Mucosa of stomach (tissue), 1 donor: ENCODE measurements around the gene CAMK1G.

Experiments used
- H3K27me3 ChIP-seq: one replicate; pipeline ENCODE4 v1.7.0; 2013; ENCODE audit warnings: mild to moderate bottlenecking, low read length; ENCODE audit not compliant: control insufficient read depth, insufficient read depth
- H3K36me3 ChIP-seq: one replicate; pipeline ENCODE4 v1.7.0; 2013; ENCODE audit warnings: low read length; ENCODE audit not compliant: control insufficient read depth, insufficient read depth
- H3K4me1 ChIP-seq: one replicate; pipeline ENCODE4 v1.7.0; 2013; ENCODE audit warnings: mild to moderate bottlenecking, low read length; ENCODE audit not compliant: control insufficient read depth, insufficient read depth
- H3K4me3 ChIP-seq: one replicate; pipeline ENCODE4 v1.7.0; 2013; ENCODE audit warnings: low read length
- H3K9ac ChIP-seq: one replicate; pipeline ENCODE4 v1.7.0; 2013; ENCODE audit warnings: mild to moderate bottlenecking, low read length, moderate library complexity
- H3K9me3 ChIP-seq: one replicate; pipeline ENCODE4 v1.7.0; 2013; ENCODE audit warnings: mild to moderate bottlenecking, low read length, moderate library complexity; ENCODE audit not compliant: control insufficient read depth
- donor health status: Pancreatic carcinoma.

The CAMK1G gene

GRCh38 chr1:209569455-209570207 is 13.9 kb upstream of the CAMK1G start:
- H3K9ac ChIP-seq = no peak overlapping the region
- H3K36me3 ChIP-seq = no peaks in the 10 kb centered on the region
- no peaks in the 10 kb centered on the region for H3K9me3 ChIP-seq
- H3K4me3 ChIP-seq = no peak overlapping the region
- H3K4me1 ChIP-seq = no peaks in the 10 kb centered on the region
- H3K27me3 ChIP-seq = peaks cover 20% of the 10 kb centered on the region

DNA sequence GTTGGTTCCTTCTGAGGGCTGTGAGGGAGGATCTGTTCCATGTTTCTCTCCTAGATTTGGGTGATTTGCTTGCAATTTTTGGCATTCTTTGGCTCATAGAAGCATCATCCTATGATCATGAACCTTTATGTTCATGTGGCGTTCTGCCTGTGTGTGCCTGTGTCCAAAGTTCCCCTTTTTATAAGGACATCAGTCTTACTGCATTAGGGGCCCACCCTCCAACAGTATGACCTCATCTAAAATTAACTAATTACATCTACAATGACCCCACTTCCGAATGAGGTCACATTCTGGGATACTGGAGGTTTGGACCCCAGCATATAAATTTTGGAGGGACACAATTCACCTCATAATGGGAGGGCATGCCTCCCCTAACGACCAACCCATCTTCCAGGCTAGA is 12.8 kb upstream of the CAMK1G start:
- Histone ChIP-seq H3K36me3 (no peaks in the 10 kb centered on the region), H3K27me3 (peaks cover 17% of the 10 kb centered on the region), H3K4me3 (no peak overlapping the region), H3K9me3 (no peaks in the 10 kb centered on the region), H3K4me1 (no peaks in the 10 kb centered on the region), H3K9ac (no peak overlapping the region)

DNA sequence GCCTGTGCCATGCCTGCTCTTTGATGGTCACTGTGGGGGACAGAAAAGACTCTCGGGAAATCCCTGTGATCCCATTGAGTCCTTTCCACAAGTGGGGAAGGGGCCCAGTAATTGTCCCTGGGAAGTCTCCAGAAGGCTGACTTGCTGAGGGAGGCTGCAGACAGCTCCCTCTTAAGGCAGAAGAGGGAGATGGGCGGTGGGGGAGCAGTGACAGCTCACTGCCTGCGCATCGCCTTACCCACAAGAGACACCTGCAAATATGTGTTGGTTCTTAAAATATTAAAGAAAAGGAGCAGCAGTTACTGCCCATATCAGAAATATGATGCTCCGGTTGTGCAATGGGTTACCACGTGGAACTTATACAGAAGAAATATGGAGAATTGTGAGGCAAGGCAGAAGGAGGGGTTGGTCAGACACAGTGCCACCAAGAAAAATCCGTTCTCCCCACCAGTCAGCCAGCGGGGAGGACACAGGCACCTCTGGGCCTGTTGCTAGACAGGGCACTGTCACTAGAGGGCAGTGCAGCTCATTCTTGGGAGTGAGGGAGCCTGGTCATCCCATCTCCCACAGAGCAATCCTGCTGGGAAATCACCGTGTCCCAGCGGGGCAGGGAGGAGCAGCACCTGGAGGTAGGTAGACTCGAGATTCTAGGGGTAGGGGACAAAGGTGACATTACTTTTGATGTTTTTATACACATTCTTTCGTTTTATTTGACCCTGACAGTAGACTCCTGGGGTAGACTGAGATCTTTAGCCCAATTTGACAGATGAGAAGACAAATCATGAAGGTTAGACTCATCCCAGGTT is 6.9 kb upstream of the CAMK1G start:
- no peaks in the 10 kb centered on the region for H3K36me3 ChIP-seq
- H3K27me3 ChIP-seq = peaks cover 5% of the 10 kb centered on the region
- no peaks in the 10 kb centered on the region for H3K4me1 ChIP-seq
- H3K9me3 ChIP-seq = no peaks in the 10 kb centered on the region
- no peak overlapping the region for H3K4me3 ChIP-seq
- no peak overlapping the region for H3K9ac ChIP-seq

- H3K4me1 ChIP-seq = no peaks in the 10 kb centered on the region
- no peak overlapping the region for H3K9ac ChIP-seq
- peaks cover under 1% of the 10 kb centered on the region for H3K27me3 ChIP-seq
- H3K4me3 ChIP-seq = no peak overlapping the region
- H3K9me3 ChIP-seq = no peaks in the 10 kb centered on the region
- H3K36me3 ChIP-seq = no peaks in the 10 kb centered on the region
Measured at GRCh38 chr1:209577346-209577745, 6.2 kb upstream of the CAMK1G start.

GRCh38 chr1:209580577-209580976 is 2.9 kb upstream of the CAMK1G start:
- Histone ChIP-seq H3K36me3 (no peaks in the 10 kb centered on the region), H3K9me3 (no peaks in the 10 kb centered on the region), H3K27me3 (peaks cover 29% of the 10 kb centered on the region), H3K4me3 (no peak overlapping the region), H3K4me1 (peaks cover 3% of the 10 kb centered on the region), H3K9ac (no peak overlapping the region)

- H3K9ac ChIP-seq = no peak overlapping the region
- H3K4me1 ChIP-seq = peaks cover 8% of the 10 kb centered on the region
- H3K36me3 ChIP-seq = no peaks in the 10 kb centered on the region
- H3K27me3 ChIP-seq = peaks cover 40% of the 10 kb centered on the region
- no peak overlapping the region for H3K4me3 ChIP-seq
- H3K9me3 ChIP-seq = no peaks in the 10 kb centered on the region
Measured at GRCh38 chr1:209584231-209584672, 738 bp downstream of the CAMK1G start.

- H3K36me3 ChIP-seq = no peaks in the 10 kb centered on the region
- no peak overlapping the region for H3K4me3 ChIP-seq
- peaks cover 8% of the 10 kb centered on the region for H3K4me1 ChIP-seq
- H3K27me3 ChIP-seq = peaks cover 40% of the 10 kb centered on the region
- no peaks in the 10 kb centered on the region for H3K9me3 ChIP-seq
- no peak overlapping the region for H3K9ac ChIP-seq
Measured at GRCh38 chr1:209585197-209585596, 1.7 kb downstream of the CAMK1G start.

DNA sequence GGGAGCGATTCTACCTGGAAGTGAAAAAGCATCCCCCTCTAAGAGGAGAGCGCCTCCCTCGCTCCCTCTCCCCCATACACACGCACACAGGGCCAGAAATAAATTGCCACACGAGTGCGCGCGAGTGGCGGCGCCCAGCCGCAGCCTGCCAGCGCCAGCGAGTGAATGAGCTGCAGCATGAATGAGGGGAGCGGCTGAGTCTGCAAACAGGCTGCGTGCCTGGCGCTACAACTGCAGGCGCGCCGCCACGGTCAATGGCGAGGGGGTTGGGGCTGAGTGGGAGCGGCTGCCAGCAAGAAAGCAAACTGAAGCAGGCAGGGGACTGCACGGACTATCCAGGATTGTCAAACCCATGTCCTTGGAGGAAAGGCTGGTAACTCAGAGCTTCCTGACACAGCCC is 2.2 kb downstream of the CAMK1G start:
- no peak overlapping the region for H3K4me3 ChIP-seq
- H3K27me3 ChIP-seq = peaks cover 40% of the 10 kb centered on the region
- H3K36me3 ChIP-seq = no peaks in the 10 kb centered on the region
- H3K4me1 ChIP-seq = peaks cover 8% of the 10 kb centered on the region
- no peak overlapping the region for H3K9ac ChIP-seq
- H3K9me3 ChIP-seq = no peaks in the 10 kb centered on the region

- Histone ChIP-seq H3K36me3 (no peaks in the 10 kb centered on the region), H3K9ac (no peak overlapping the region), H3K4me3 (no peak overlapping the region), H3K27me3 (peaks cover 40% of the 10 kb centered on the region), H3K4me1 (peaks cover 8% of the 10 kb centered on the region), H3K9me3 (no peaks in the 10 kb centered on the region)
Measured at GRCh38 chr1:209586221-209586740, 2.8 kb downstream of the CAMK1G start.

DNA sequence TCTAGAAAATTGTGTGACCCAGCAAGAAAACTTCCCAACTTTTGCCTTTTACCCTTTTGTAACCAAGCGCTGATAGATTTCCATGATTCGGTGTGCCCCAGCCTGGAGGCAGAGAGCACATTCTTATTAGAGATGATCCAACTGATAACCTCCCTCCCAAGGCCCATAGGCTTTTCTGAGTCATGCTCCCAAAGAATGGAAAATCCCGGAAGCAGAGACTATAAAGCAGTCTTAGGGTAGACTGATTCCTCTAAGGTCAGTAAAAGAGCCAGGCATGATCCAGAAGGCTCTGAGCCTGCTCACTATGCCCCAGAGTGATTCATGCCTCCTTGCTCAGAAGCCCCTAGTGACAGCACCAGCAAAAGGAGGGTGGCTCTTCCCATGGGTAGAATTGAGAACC is 4.3 kb downstream of the CAMK1G start:
- no peaks in the 10 kb centered on the region for H3K36me3 ChIP-seq
- peaks cover 8% of the 10 kb centered on the region for H3K4me1 ChIP-seq
- peaks cover 37% of the 10 kb centered on the region for H3K27me3 ChIP-seq
- no peaks in the 10 kb centered on the region for H3K9me3 ChIP-seq
- H3K4me3 ChIP-seq = no peak overlapping the region
- H3K9ac ChIP-seq = no peak overlapping the region

- Histone ChIP-seq H3K9ac (no peak overlapping the region), H3K27me3 (peaks cover 22% of the 10 kb centered on the region), H3K4me1 (peaks cover 8% of the 10 kb centered on the region), H3K4me3 (no peak overlapping the region), H3K9me3 (no peaks in the 10 kb centered on the region), H3K36me3 (no peaks in the 10 kb centered on the region)
Measured at GRCh38 chr1:209589440-209589839, 5.9 kb downstream of the CAMK1G start.

GRCh38 chr1:209589863-209590262 is 6.3 kb downstream of the CAMK1G start:
- Histone ChIP-seq H3K27me3 (peaks cover 18% of the 10 kb centered on the region), H3K36me3 (no peaks in the 10 kb centered on the region), H3K4me3 (no peak overlapping the region), H3K9me3 (no peaks in the 10 kb centered on the region), H3K9ac (no peak overlapping the region), H3K4me1 (peaks cover 8% of the 10 kb centered on the region)
